ENCODE measurements around the gene MT1X. TPM values are rescaled to one million over a fixed set of nuclear protein-coding genes. Genes with fewer than 3 reads are reported as not detected.
A peak's percentile ranks its signal among the peaks of the same experiment; 100 is the strongest.

MT1X gene
- total and polyA plus RNA-seq, 2 of the 13 experiments (the other 11 are each of a cell fraction or from before 2014, with no cell fraction given), result 19.7 to 288 TPM

DNA sequence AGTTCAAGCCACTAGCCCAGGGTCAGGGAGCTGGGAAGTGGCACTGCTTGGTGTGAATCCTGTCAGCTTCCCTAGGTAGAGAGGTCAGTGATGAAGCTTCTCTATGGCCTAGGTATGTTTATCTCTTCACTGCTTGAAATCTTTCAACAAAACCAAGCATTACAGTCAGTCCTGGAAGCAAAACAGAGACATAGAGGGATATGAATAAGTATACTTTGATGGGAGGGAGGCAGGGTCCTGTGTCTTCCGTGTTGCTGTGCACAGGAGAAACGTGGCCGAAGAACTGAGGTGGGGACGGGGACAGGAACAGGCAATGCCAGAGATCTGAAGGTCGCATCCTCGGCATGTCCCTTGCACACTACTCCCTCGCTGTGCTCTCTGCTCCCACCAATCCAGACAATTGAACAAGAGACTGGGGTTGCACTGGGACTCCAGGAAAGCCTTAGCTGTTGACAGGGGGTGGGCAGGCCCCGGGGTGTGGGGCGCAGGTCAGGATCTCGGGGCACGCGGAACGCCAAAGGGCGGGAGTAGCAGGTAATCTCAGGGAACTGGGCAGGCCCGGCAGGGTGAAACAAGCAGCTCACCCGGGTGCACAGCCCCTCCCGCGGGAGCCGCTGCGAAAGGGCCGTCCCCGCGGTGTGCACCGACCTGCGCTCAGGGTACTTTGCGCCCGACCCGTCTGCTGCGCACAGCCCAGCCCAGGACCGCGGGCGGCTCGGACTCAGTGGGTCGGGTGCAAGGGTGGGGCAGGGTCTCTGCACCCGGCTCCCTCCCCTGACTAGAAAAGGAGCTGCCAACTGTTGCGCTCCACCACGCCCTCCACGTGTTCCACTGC lies 13.0 kb upstream of the MT1X start, which contains the start of gene MT1H:
MT1H (plus strand) TSS at position 810 of the 835 bp plus-strand sequence. CDS start 71 bp downstream, outside the sequence.
- no peak within 1 kb of the TSS for H3K9ac ChIP-seq (ENCODE audit: insufficient read depth, low read depth, low read length)
- H2AFZ ChIP-seq (ENCODE audit: low read length), result no peak within 1 kb of the TSS
- ChIA-PET CTCF (ENCODE audit: low intra/inter-chr PET ratio, low total read pairs) (no interaction called here), POLR2A (no interaction called here)
- H3K9me3 ChIP-seq (ENCODE audit: low read length), result no peaks in the 10 kb centered on the region
- 66% methylated on average over 33 of the region's 38 CpGs for WGBS (ENCODE audit: low lambda C conversion rate)
- no TSS peak for BruUV-seq (replicated peaks)
- TF ChIP-seq ZNF30 (CRISPR knock-in tag; IDR thresholded peaks at IDR 0.05) (peak; percentile 49; the same call in 1 of the 2 replicates), NRL (CRISPR knock-in tag; IDR thresholded peaks at IDR 0.05; ENCODE audit: borderline replicate concordance) (0 out of 2 replicates have a peak, but pooled peaks have one; percentile 16), ZNF460 (CRISPR knock-in tag; IDR thresholded peaks at IDR 0.05; ENCODE audit: borderline replicate concordance) (no peak)
- H3K4me1 ChIP-seq (ENCODE audit: insufficient read depth, low read length), result peaks cover 27% of the 10 kb centered on the region
- ATAC-seq, result no peak
- in situ Hi-C loops (cut with HindIII; ENCODE audit: extremely low pct_ligation_motif_present, low pct_unique_long_range_greater_than_20kb) (no loop called here), intact Hi-C loops (cut with micrococcal nuclease; ENCODE audit: unreplicated experiment) (no loop called here)
- peaks cover 7 to 43% of the 10 kb centered on the region in 2 experiments for H3K27me3 ChIP-seq (ENCODE audit: control insufficient read depth in 1 of 2, insufficient read depth in 2 of 2, low read length in 2 of 2)
- no peak within 1 kb of the TSS for H3K4me2 ChIP-seq (ENCODE audit: low read depth, low read length)
- H3K4me3 ChIP-seq (replicated peaks in 1 of 3; ENCODE audit: insufficient read depth in 1 of 3, low read depth in 2 of 3, low read length in 3 of 3), result no peak within 1 kb of the TSS
- no peaks in the 10 kb centered on the region for H4K20me1 ChIP-seq (ENCODE audit: insufficient read depth, low read length)
- no peaks in the 10 kb centered on the region for H3K79me2 ChIP-seq (ENCODE audit: insufficient read depth, low read length)
- no peak within 1 kb of the TSS for H3K27ac ChIP-seq (ENCODE audit: extremely low read length, insufficient read depth, low read length)
- H3K36me3 ChIP-seq (replicated peaks in 1 of 2; ENCODE audit: control insufficient read depth in 1 of 2, insufficient read depth in 2 of 2, low read length in 2 of 2), result no peaks in the 10 kb centered on the region
- no peak for DNase-seq (ENCODE audit: low spot score)
- FAIRE-seq, result no peak

DNA sequence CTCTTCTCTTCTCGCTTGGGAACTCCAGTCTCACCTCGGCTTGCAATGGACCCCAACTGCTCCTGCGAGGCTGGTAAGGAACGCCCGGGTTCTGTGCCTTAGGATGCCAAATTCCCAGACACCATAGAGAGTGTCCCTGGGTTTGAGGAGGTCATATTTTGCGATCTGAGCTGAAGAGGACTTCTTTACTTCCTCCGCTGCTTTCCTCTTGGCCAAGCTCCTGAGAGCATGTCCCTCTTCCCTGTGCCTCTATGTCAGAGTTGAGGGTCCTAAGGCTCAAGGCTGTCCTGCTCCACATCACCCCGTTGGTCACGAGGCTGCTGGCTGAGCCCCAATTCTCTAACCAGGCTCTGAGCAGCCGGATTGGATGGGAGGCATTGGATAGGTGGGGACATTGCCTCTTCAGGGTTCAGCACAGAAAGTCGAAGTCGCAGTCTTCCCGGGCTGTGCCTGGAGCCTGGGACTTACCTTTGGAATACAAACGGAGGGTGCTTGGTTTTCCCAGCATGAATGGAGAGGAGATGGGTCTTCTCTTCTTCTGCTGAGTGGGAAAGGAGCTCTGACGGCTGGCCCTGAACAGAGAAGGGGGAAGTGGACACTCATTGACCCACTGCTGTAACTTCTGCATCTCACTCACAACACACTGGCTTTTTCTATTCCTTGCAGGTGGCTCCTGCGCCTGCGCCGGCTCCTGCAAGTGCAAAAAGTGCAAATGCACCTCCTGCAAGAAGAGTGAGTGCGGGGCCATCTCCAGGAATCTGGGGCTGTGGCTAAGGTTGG lies 12.2 kb upstream of the MT1X start:
- no peak overlapping the region for H3K9ac ChIP-seq (ENCODE audit: insufficient read depth, low read depth, low read length)

More for the DNA sequence above, 12.2 kb upstream of the MT1X start:
- BruUV-seq (replicated peaks), result no TSS peak
- H3K79me2 ChIP-seq (ENCODE audit: insufficient read depth, low read length), result no peaks in the 10 kb centered on the region
- ChIA-PET CTCF (ENCODE audit: low intra/inter-chr PET ratio, low total read pairs) (no interaction called here), POLR2A (interaction anchor here (1.1 kb wide), 1 partner anchor 45 kb away, joined by 3 read pairs; the partner anchor contains the start of gene MT1E)
- no peak overlapping the region for H3K4me3 ChIP-seq (replicated peaks in 1 of 3; ENCODE audit: insufficient read depth in 1 of 3, low read depth in 2 of 3, low read length in 3 of 3)
- no peaks in the 10 kb centered on the region for H3K36me3 ChIP-seq (replicated peaks in 1 of 2; ENCODE audit: control insufficient read depth in 1 of 2, insufficient read depth in 2 of 2, low read length in 2 of 2)
- ATAC-seq (no peak), DNase-seq (ENCODE audit: low spot score) (no peak), FAIRE-seq (no peak)
- intact Hi-C loops (cut with micrococcal nuclease; ENCODE audit: unreplicated experiment) (loop anchor here (5.0 kb wide), 1 partner anchor 192 kb away; no protein-coding TSS in a partner anchor), in situ Hi-C loops (cut with HindIII; ENCODE audit: extremely low pct_ligation_motif_present, low pct_unique_long_range_greater_than_20kb) (no loop called here)
- no peak overlapping the region for H2AFZ ChIP-seq (ENCODE audit: low read length)
- no peak overlapping the region for H3K4me2 ChIP-seq (ENCODE audit: low read depth, low read length)
- TF ChIP-seq JUNB (CRISPR knock-in tag; IDR thresholded peaks at IDR 0.05; ENCODE audit: borderline replicate concordance) (no peak), KDM5B (CRISPR knock-in tag; IDR thresholded peaks at IDR 0.05; ENCODE audit: borderline replicate concordance) (0 out of 2 replicates have a peak, but pooled peaks have one; percentile 3)
- 43% methylated on average over 19 of the region's 19 CpGs for WGBS (ENCODE audit: low lambda C conversion rate)
- H4K20me1 ChIP-seq (ENCODE audit: insufficient read depth, low read length), result no peaks in the 10 kb centered on the region
- peaks cover 7 to 43% of the 10 kb centered on the region in 2 experiments for H3K27me3 ChIP-seq (ENCODE audit: control insufficient read depth in 1 of 2, insufficient read depth in 2 of 2, low read length in 2 of 2)
- H3K9me3 ChIP-seq (ENCODE audit: low read length), result no peaks in the 10 kb centered on the region
- peaks cover 27% of the 10 kb centered on the region for H3K4me1 ChIP-seq (ENCODE audit: insufficient read depth, low read length)
- no peak overlapping the region for H3K27ac ChIP-seq (ENCODE audit: extremely low read length, insufficient read depth, low read length)

Measured in HepG2 (cell line).